IMR-90 (cell line): ENCODE data around the gene GRB10. TPM values are rescaled to one million over a fixed set of nuclear protein-coding genes. Genes with fewer than 3 reads are reported as not detected.

Experiments used
- ATAC-seq: fragments of 200-7000 bp; cut with Tn5 transposase; 2 replicates; pipeline ENCODE4 v1.9.1; 2020; ENCODE audit warnings: low read depth, mild to moderate bottlenecking, moderate library complexity
- BruUV-seq: library from RNA; stranded (reverse); fragments of 400-500 nt; replicated peaks from 2 replicates; lab custom pipeline; 2021; lab: Mats Ljungman, UMichigan
- CTCF ChIA-PET: fragments of 300-600 bp; formaldehyde crosslinking; extraction: SDS; loops from one replicate; lab custom pipeline; 2021; ENCODE audit warnings: antibody characterized with exemption; lab: Yijun Ruan, JAX
- POLR2A ChIA-PET: fragments of 300-600 bp; sonication (Branson Sonifier 250); formaldehyde crosslinking; loops from one replicate; lab custom pipeline; 2022; ENCODE audit warnings: antibody characterized with exemption; ENCODE audit not compliant: unreplicated experiment; lab: Charles Lee
- DNase-seq: peaks from one replicate; pipeline ENCODE4 v3.0.0; 2013
- H2AFZ ChIP-seq: replicated peaks from 2 replicates; pipeline ENCODE3; 2013; ENCODE audit warnings: low read length, mild to moderate bottlenecking; ENCODE audit not compliant: poor library complexity
- H2AK5ac ChIP-seq: 2 replicates; pipeline ENCODE4 v1.6.1; 2013; ENCODE audit warnings: low read depth, low read length, inconsistent platforms
- H2AK9ac ChIP-seq: replicated peaks from 2 replicates; pipeline ENCODE3; 2013; ENCODE audit warnings: mild to moderate bottlenecking, low read depth, low read length, moderate library complexity; ENCODE audit not compliant: poor library complexity
- H2BK120ac ChIP-seq: 2 replicates; pipeline ENCODE4 v1.6.1; 2013; ENCODE audit warnings: low read depth, low read length, inconsistent platforms
- H2BK15ac ChIP-seq: 3 replicates; pipeline ENCODE4 v1.6.1; 2013; ENCODE audit warnings: low read depth, low read length, inconsistent platforms
- H2BK20ac ChIP-seq: 2 replicates; pipeline ENCODE4 v1.6.1; 2013; ENCODE audit warnings: low read depth, mild to moderate bottlenecking, inconsistent platforms, low read length, moderate library complexity
- H2BK5ac ChIP-seq: 2 replicates; pipeline ENCODE4 v1.6.1; 2013; ENCODE audit warnings: mild to moderate bottlenecking, low read depth, low read length, inconsistent platforms; ENCODE audit not compliant: poor library complexity, severe bottlenecking
- H3K14ac ChIP-seq: replicated peaks from 2 replicates; pipeline ENCODE4 v1.6.1; 2013; ENCODE audit warnings: low read depth, low read length, inconsistent platforms
- H3K18ac ChIP-seq: 2 replicates; pipeline ENCODE4 v1.6.1; 2013; ENCODE audit warnings: low read depth, low read length, control low read depth
- H3K23ac ChIP-seq: 2 replicates; pipeline ENCODE4 v1.6.1; 2013; ENCODE audit warnings: low read depth, low read length, inconsistent platforms
- H3K27ac ChIP-seq: 2 replicates; pipeline ENCODE4 v1.5.1; 2013; ENCODE audit warnings: mild to moderate bottlenecking, control low read depth, low read length; ENCODE audit not compliant: insufficient read depth
- H3K27me3 ChIP-seq: 2 replicates; pipeline ENCODE4 v1.6.1; 2013; ENCODE audit warnings: low read length; ENCODE audit not compliant: control insufficient read depth, insufficient read depth
- H3K36me3 ChIP-seq: 2 replicates; pipeline ENCODE4 v1.6.1; 2013; ENCODE audit warnings: low read length, mixed read lengths; ENCODE audit not compliant: control insufficient read depth, insufficient read depth
- H3K4ac ChIP-seq: 2 replicates; pipeline ENCODE4 v1.6.1; 2013; ENCODE audit warnings: low read depth, low read length, inconsistent platforms
- H3K4me1 ChIP-seq: 2 replicates; pipeline ENCODE4 v1.6.1; 2013; ENCODE audit warnings: low read length, mixed read lengths; ENCODE audit not compliant: control insufficient read depth, insufficient read depth
- H3K4me2 ChIP-seq: 2 replicates; pipeline ENCODE4 v1.6.1; 2013; ENCODE audit warnings: low read depth, mild to moderate bottlenecking, control low read depth, low read length, moderate library complexity
- H3K4me3 ChIP-seq: 2 replicates; pipeline ENCODE4 v1.5.1; 2013; ENCODE audit warnings: low read depth, mild to moderate bottlenecking, control low read depth, low read length, moderate library complexity; ENCODE audit not compliant: insufficient read depth
- H3K56ac ChIP-seq: 2 replicates; pipeline ENCODE4 v1.6.1; 2013; ENCODE audit warnings: low read length, inconsistent platforms; ENCODE audit not compliant: insufficient read depth; ENCODE audit errors: extremely low read depth
- H3K79me1 ChIP-seq, 2 experiments: 2 replicates each; pipeline ENCODE4 v1.6.1; 2013; ENCODE audit warnings: low read length in 2 of 2, inconsistent platforms in 1 of 2, low read depth in 1 of 2
- H3K9ac ChIP-seq: 2 replicates; pipeline ENCODE4 v1.6.1; 2013; ENCODE audit warnings: low read depth, low read length, control low read depth
- H3K9me1 ChIP-seq: 2 replicates; pipeline ENCODE4 v1.6.1; 2013; ENCODE audit warnings: low read length, inconsistent platforms; ENCODE audit not compliant: insufficient read depth
- H3K9me3 ChIP-seq: 2 replicates; pipeline ENCODE4 v1.6.1; 2013; ENCODE audit warnings: low read length; ENCODE audit not compliant: control insufficient read depth, insufficient read depth
- H4K20me1 ChIP-seq: 2 replicates; pipeline ENCODE4 v1.6.1; 2013; ENCODE audit warnings: low read length, inconsistent platforms; ENCODE audit not compliant: insufficient read depth
- H4K5ac ChIP-seq: 2 replicates; pipeline ENCODE4 v1.6.1; 2013; ENCODE audit warnings: mild to moderate bottlenecking, low read depth, low read length, control low read depth
- H4K8ac ChIP-seq, 2 experiments: 2 replicates each; pipeline ENCODE4 v1.6.1; 2013; ENCODE audit warnings: low read depth in 2 of 2, low read length in 2 of 2, control low read depth in 1 of 2, inconsistent platforms in 1 of 2
- H4K91ac ChIP-seq: 2 replicates; pipeline ENCODE4 v1.6.1; 2013; ENCODE audit warnings: low read depth, low read length, inconsistent platforms; ENCODE audit not compliant: insufficient read depth
- MXI1 ChIP-seq: IDR thresholded peaks from 2 replicates; pipeline ENCODE4 v1.6.1; 2012; ENCODE audit warnings: low read depth, mild to moderate bottlenecking, low read length, moderate library complexity, borderline replicate concordance
- RFX5 ChIP-seq: IDR thresholded peaks from 2 replicates; pipeline ENCODE4 v1.8.0; 2012; ENCODE audit warnings: low read depth, mild to moderate bottlenecking, low read length, moderate library complexity
- WGBS, 2 experiments: methylation state at CpG; one replicate each; pipeline versions ENCODE4 v1.1.5 to v1.1.7; 2013; ENCODE audit warnings: missing lambda C conversion rate in 2 of 2; ENCODE audit not compliant: insufficient read length in 1 of 2; ENCODE audit errors: extremely low coverage in 2 of 2; 5-methylcytosine and 5-hydroxymethylcytosine counted together
- dilution Hi-C: fragments of 300-500 bp; cut with HindIII; formaldehyde crosslinking; loops from one replicate; pipeline ENCODE4 v1.14.3; 2018; ENCODE audit warnings: low sequenced_read_pairs; ENCODE audit not compliant: unreplicated experiment
- in situ Hi-C: fragments of 300-500 bp; cut with MboI; formaldehyde crosslinking; loops from 3 replicates; pipeline ENCODE4 v1.14.3; 2019; ENCODE audit warnings: low sequenced_read_pairs, inconsistent platforms, mixed read lengths
- intact Hi-C: fragments of 100-400 bp; cut with micrococcal nuclease; formaldehyde crosslinking; loops from 2 replicates; pipeline ENCODE4 v1.10.0; 2022
- polyA plus RNA-seq, 3 experiments: library from polyadenylated mRNA; depleted of rRNA; stranded (reverse); fragments of >200 nt; gene quantifications; 2 replicates each; pipeline ENCODE4 v1.2.3, GENCODE V29; 2012; ENCODE audit warnings: low replicate concordance in 1 of 3
- total RNA-seq: library from RNA; depleted of rRNA; stranded (reverse); fragments of >200 nt; gene quantifications from 2 replicates; pipeline ENCODE4 v1.2.3, GENCODE V29; 2012

GRB10 gene
- total and polyA plus RNA-seq, 2 of the 4 experiments (the other 2 are of a cell fraction): 6.3 to 15.1 TPM

GRCh38 chr7:50619684-50620083, 163.0 kb downstream of the GRB10 start:
- POLR2A ChIA-PET: no interaction called here
- Histone ChIP-seq H3K4ac (no peak overlapping the region), H3K36me3 (peaks cover 12% of the 10 kb centered on the region), H3K14ac (no peak overlapping the region), H2BK120ac (no peak overlapping the region), H3K4me3 (no peak overlapping the region), H3K4me1 (no peaks in the 10 kb centered on the region), H4K91ac (no peak overlapping the region), H2AK9ac (no peak overlapping the region), H3K79me1 (peaks cover 0 to 4% of the 10 kb centered on the region in 2 experiments; a peak in 1 of 4 replicates), H3K9me1 (peaks cover 4% of the 10 kb centered on the region; the same call in 1 of the 2 replicates), H3K9ac (no peak overlapping the region), H3K27me3 (no peaks in the 10 kb centered on the region), H2BK15ac (no peak overlapping the region), H4K5ac (no peak overlapping the region), H3K23ac (no peak overlapping the region), H2AFZ (no peak overlapping the region), H2BK20ac (no peak overlapping the region), H3K18ac (no peak overlapping the region), H3K27ac (no peak overlapping the region), H2AK5ac (no peak overlapping the region), H4K8ac (no peak overlapping the region), H3K4me2 (no peak overlapping the region), H3K9me3 (no peaks in the 10 kb centered on the region), H4K20me1 (no peaks in the 10 kb centered on the region), H2BK5ac (no peak overlapping the region), H3K56ac (no peak overlapping the region)
- no peak for TF ChIP-seq MXI1
- no peak for TF ChIP-seq RFX5
- 93% methylated on average over 8 of the region's 14 CpGs; no CpG with 5 or more reads in 1 of the 2 experiments for WGBS, 2 experiments
- in situ Hi-C loops (no loop called here), intact Hi-C loops (no loop called here), dilution Hi-C loops (no loop called here)
- CTCF ChIA-PET: no interaction called here
- no TSS peak for BruUV-seq
- DNase-seq (no peak), ATAC-seq (no peak)
